Esophagus squamous epithelium (tissue), 4 donors: ENCODE data around the gene PARVG.

Source experiments
- CTCF ChIP-seq, 6 experiments: fragments of 450-650 bp in 4 of 6; fragments of 200-600 bp in 2 of 6; sonication (generic) in 2 of 6; IDR thresholded peaks; one replicate each; pipeline ENCODE4 v1.5.1; 2016 to 2019; ENCODE audit warnings: antibody characterized with exemption in 6 of 6, mild to moderate bottlenecking in 4 of 6, moderate library complexity in 4 of 6
- POLR2A ChIP-seq, 4 donors: fragments of 450-650 bp; IDR thresholded peaks; one replicate each; pipeline ENCODE4 v1.6.1; 2017; ENCODE audit warnings: antibody characterized with exemption in 4 of 4, mild to moderate bottlenecking in 4 of 4, moderate library complexity in 3 of 4

- TF ChIP-seq POLR2A (IDR thresholded peaks at IDR 0.05) (no peak), CTCF (IDR thresholded peaks at IDR 0.05) (no peak)
Observed at GRCh38 chr22:44243761-44244160, 63.0 kb downstream of the PARVG start.
